A549 (cell line): ENCODE measurements around the gene RPS21. TPM values are rescaled to one million over a fixed set of nuclear protein-coding genes. Genes with fewer than 3 reads are reported as not detected.
A peak's percentile ranks its signal among the peaks of the same experiment; 100 is the strongest.

Source experiments
- ATAC-seq, 2 experiments: fragments of 200-7000 bp in 1 of 2; fragments of >200 bp in 1 of 2; cut with Nextera tagmentation in 1 of 2; cut with Tn5 transposase in 1 of 2; 3 replicates each; pipeline versions ENCODE4 v1.8.0 to v1.9.1; 2018 to 2020; ENCODE audit warnings: mild to moderate bottlenecking in 1 of 2, moderate library complexity in 1 of 2
- CTCF ChIA-PET: fragments of 300-600 bp; sonication (Branson Sonifier 250); formaldehyde crosslinking; extraction: SDS; loops from one replicate; lab custom pipeline; 2021; ENCODE audit warnings: antibody characterized with exemption, inconsistent platforms; lab: Yijun Ruan, JAX
- POLR2A ChIA-PET: fragments of 350-600 bp; formaldehyde crosslinking; extraction: SDS; loops from one replicate; lab custom pipeline; 2021; ENCODE audit warnings: antibody characterized with exemption, inconsistent platforms; lab: Yijun Ruan, JAX
- DNase-seq, 2 experiments: peaks; one replicate each; pipeline versions ENCODE4 v3.0.0 to v3.0.0-alpha.2; 2011 to 2016; ENCODE audit warnings: low read depth in 1 of 2, low spot score in 1 of 2
- FAIRE-seq: peaks from 2 replicates; lab custom pipeline; 2011; peaks lifted over from hg19 to GRCh38; lab: Jason Lieb, UNC
- H3K27ac ChIP-seq, 2 experiments: fragments of >200 bp; sonication (Bioruptor Twin); formaldehyde crosslinking; 3 replicates each; pipeline ENCODE4 v1.5.1; 2016 to 2017
- H3K4me1 ChIP-seq: fragments of >200 bp; sonication (Bioruptor Twin); formaldehyde crosslinking; 3 replicates; pipeline ENCODE4 v1.6.1; 2016
- H3K4me2 ChIP-seq: fragments of >200 bp; sonication (Bioruptor Twin); formaldehyde crosslinking; 3 replicates; pipeline ENCODE4 v1.6.1; 2016
- H3K4me3 ChIP-seq: fragments of >200 bp; sonication (Bioruptor Twin); formaldehyde crosslinking; 3 replicates; pipeline ENCODE4 v1.5.1; 2016
- H3K9me3 ChIP-seq: fragments of >200 bp; sonication (Bioruptor Twin); formaldehyde crosslinking; 3 replicates; pipeline ENCODE4 v1.6.1; 2016
- ATOH8 ChIP-seq: fragments of 250-450 bp; sonication (Bioruptor Pico); IDR thresholded peaks from 2 replicates; pipeline ENCODE4 v1.5.0; 2020; ENCODE audit warnings: low read depth, mild to moderate bottlenecking, moderate library complexity
- BHLHE40 ChIP-seq: IDR thresholded peaks from 2 replicates; pipeline ENCODE4 v1.6.1; 2012; ENCODE audit warnings: low read depth, low read length, inconsistent platforms
- CEBPB ChIP-seq, 2 experiments: fragments of >200 bp in 1 of 2; sonication (Bioruptor Twin) in 1 of 2; formaldehyde crosslinking in 1 of 2; IDR thresholded peaks; 2 replicates each; pipeline ENCODE4 v1.6.1; 2012 to 2016
- CHD4 ChIP-seq: fragments of 200-600 bp; sonication (generic); IDR thresholded peaks from 2 replicates; pipeline ENCODE4 v1.6.1; 2016; ENCODE audit warnings: antibody characterized with exemption, mild to moderate bottlenecking, borderline replicate concordance
- CTCF ChIP-seq: fragments of >200 bp; sonication (Bioruptor Twin); formaldehyde crosslinking; IDR thresholded peaks from 3 replicates; pipeline ENCODE4 v1.5.1; 2016
- EHMT2 ChIP-seq: fragments of 200-600 bp; sonication (generic); IDR thresholded peaks from 2 replicates; pipeline ENCODE4 v1.6.1; 2016; ENCODE audit warnings: antibody characterized with exemption, low read depth, mild to moderate bottlenecking, moderate library complexity
- EP300 ChIP-seq, 2 experiments: fragments of >200 bp; sonication (Bioruptor Twin); formaldehyde crosslinking; IDR thresholded peaks; 2 replicates in 1 of 2; 3 replicates in 1 of 2; pipeline ENCODE4 v1.6.1; 2016 to 2017
- ESRRA ChIP-seq: fragments of 150-350 bp; IDR thresholded peaks from 2 replicates; pipeline ENCODE4 v1.6.1; 2014; ENCODE audit warnings: mild to moderate bottlenecking, low read length, borderline replicate concordance
- FOSL2 ChIP-seq, 2 experiments: fragments of 450-650 bp in 1 of 2; fragments of >200 bp in 1 of 2; sonication (Bioruptor Twin) in 1 of 2; formaldehyde crosslinking; IDR thresholded peaks; 2 replicates each; pipeline versions ENCODE4 v1.5.0 to v1.6.1; 2016 to 2020; ENCODE audit warnings: mild to moderate bottlenecking in 1 of 2, moderate library complexity in 1 of 2
- FOXS1 ChIP-seq: fragments of 250-450 bp; sonication (Bioruptor Pico); IDR thresholded peaks from 2 replicates; pipeline ENCODE4 v1.5.0; 2020; ENCODE audit warnings: mild to moderate bottlenecking, moderate library complexity
- HEYL ChIP-seq: fragments of 250-450 bp; sonication (Bioruptor Pico); IDR thresholded peaks from 2 replicates; pipeline ENCODE4 v1.8.0; 2021; ENCODE audit warnings: mild to moderate bottlenecking, moderate library complexity
- HOXB13 ChIP-seq: fragments of 250-450 bp; sonication (Bioruptor Pico); IDR thresholded peaks from 2 replicates; pipeline ENCODE4 v1.5.0; 2020; ENCODE audit warnings: low read depth, mild to moderate bottlenecking, moderate library complexity
- HOXB5 ChIP-seq: fragments of 250-450 bp; sonication (Bioruptor Pico); IDR thresholded peaks from 2 replicates; pipeline ENCODE4 v1.5.0; 2020; ENCODE audit warnings: mild to moderate bottlenecking, moderate library complexity
- KDM5A ChIP-seq: fragments of 200-600 bp; sonication (generic); IDR thresholded peaks from 2 replicates; pipeline ENCODE4 v1.6.1; 2016; ENCODE audit warnings: antibody characterized with exemption, mild to moderate bottlenecking
- MAFK ChIP-seq: fragments of 450-650 bp; IDR thresholded peaks from 2 replicates; pipeline ENCODE4 v1.6.1; 2014; ENCODE audit not compliant: partially characterized antibody
- NFE2L2 ChIP-seq: fragments of 150-350 bp; conservative IDR thresholded peaks from 2 replicates; pipeline ENCODE4 v1.6.1; 2014; ENCODE audit warnings: low read length
- NPAS2 ChIP-seq: fragments of 250-450 bp; sonication (Bioruptor Pico); IDR thresholded peaks from 2 replicates; pipeline ENCODE4 v1.8.0; 2022; ENCODE audit warnings: mild to moderate bottlenecking, moderate library complexity, borderline replicate concordance
- NR3C1 ChIP-seq: fragments of >200 bp; sonication (Bioruptor Twin); formaldehyde crosslinking; IDR thresholded peaks from 3 replicates; pipeline ENCODE4 v1.6.1; 2017
- REST ChIP-seq: fragments of 200-600 bp; sonication (generic); IDR thresholded peaks from 2 replicates; pipeline ENCODE4 v1.6.1; 2016; ENCODE audit warnings: antibody characterized with exemption, mild to moderate bottlenecking, moderate library complexity
- RFX5 ChIP-seq: fragments of 450-650 bp; IDR thresholded peaks from 2 replicates; pipeline ENCODE4 v1.7.1; 2014; ENCODE audit warnings: antibody characterized with exemption, mild to moderate bottlenecking, moderate library complexity
- SREBF2 ChIP-seq: fragments of 450-650 bp; IDR thresholded peaks from 2 replicates; pipeline ENCODE4 v1.6.1; 2014; ENCODE audit warnings: mild to moderate bottlenecking, moderate library complexity
- ZFP36 ChIP-seq: fragments of 450-650 bp; IDR thresholded peaks from 2 replicates; pipeline ENCODE4 v1.6.1; 2014; ENCODE audit warnings: borderline replicate concordance; ENCODE audit not compliant: partially characterized antibody
- ZNF302 ChIP-seq: fragments of 250-450 bp; sonication (Bioruptor Pico); IDR thresholded peaks from 2 replicates; pipeline ENCODE4 v1.9.0; 2021; ENCODE audit warnings: inconsistent platforms, mild to moderate bottlenecking, moderate library complexity
- WGBS: methylation state at CpG from one replicate; pipeline ENCODE4 v1.1.6; 2017; ENCODE audit errors: missing lambda C conversion rate; 5-methylcytosine and 5-hydroxymethylcytosine counted together
- polyA plus RNA-seq, 4 experiments: library from polyadenylated mRNA; depleted of rRNA in 3 of 4; stranded (reverse); fragments of >200 nt; fragmentation: RNase III in 1 of 4; extraction: RNeasy Plus Mini Kit Qiagen cat#74134 plus additional on column Dnase treatment in 1 of 4; gene quantifications; 2 replicates in 3 of 4; 3 replicates in 1 of 4; pipeline ENCODE4 v1.2.3, GENCODE V29; 2011 to 2017

The RPS21 gene
- polyA plus RNA-seq, 2 of the 4 experiments (the other 2 are of a cell fraction): 2,862 to 4,026 TPM

- Histone ChIP-seq H3K4me3 (no peak overlapping the region), H3K27ac (no peak overlapping the region), H3K4me1 (peaks cover 11% of the 10 kb centered on the region), H3K4me2 (no peak overlapping the region), H3K9me3 (no peaks in the 10 kb centered on the region)
- TF ChIP-seq CTCF (peak; percentile 18; the same call in 1 of the 3 replicates), EHMT2 (no peak), RFX5 (no peak), CEBPB (IDR thresholded peaks at IDR 0.05) (no peak)
- FAIRE-seq (no peak), ATAC-seq (peak in 1 of 2 experiments; percentile 64; a peak in 3 of 6 replicates), DNase-seq (peak; percentile 35 to 61)
- ChIA-PET POLR2A (interaction anchor here (0.6 to 1.6 kb wide), 2 partner anchors 15 to 1224 kb away, joined by 3 to 11 read pairs; partner anchors contain the start of gene RPS21), CTCF (interaction anchor here (0.6 to 4.6 kb wide), 11 partner anchors 8 to 215 kb away, joined by 3 to 38 read pairs (median 4); partner anchors contain the start of gene ADRM1)
- 64% methylated on average over 16 of the region's 21 CpGs for WGBS
These were observed 14.5 kb downstream of the RPS21 start for GRCh38 chr20:62401331-62401779.

GRCh38 chr20:62402456-62403150 is 15.7 kb downstream of the RPS21 start:
- WGBS: 93% methylated on average over 20 of the region's 23 CpGs

GRCh38 chr20:62403331-62403730 is 16.4 kb downstream of the RPS21 start:
- WGBS: 88% methylated on average over 12 of the region's 13 CpGs
- no peak for FAIRE-seq
- no peak for DNase-seq
- H3K4me2 ChIP-seq: no peak overlapping the region
- peaks cover 13% of the 10 kb centered on the region for H3K4me1 ChIP-seq
- H3K4me3 ChIP-seq: no peak overlapping the region
- H3K9me3 ChIP-seq: no peaks in the 10 kb centered on the region
- no peak for ATAC-seq
- no peak overlapping the region for H3K27ac ChIP-seq
- CTCF ChIA-PET: interaction anchor here (2.9 to 3.9 kb wide), 2 partner anchors 13 to 21 kb away, joined by 14 to 38 read pairs; no protein-coding TSS in a partner anchor
- POLR2A ChIA-PET: no interaction called here
- TF ChIP-seq ZNF302 (CRISPR knock-in tag) (no peak), NPAS2 (CRISPR knock-in tag) (no peak), REST (no peak), CHD4 (no peak), ATOH8 (CRISPR knock-in tag) (no peak), HOXB5 (CRISPR knock-in tag) (no peak), HOXB13 (CRISPR knock-in tag) (no peak), ZFP36 (no peak), EP300 (IDR thresholded peaks at IDR 0.05) (no peak), ESRRA (no peak), CTCF (no peak), KDM5A (no peak)

More at GRCh38 chr20:62402456-62403150, 15.7 kb downstream of the RPS21 start:
- DNase-seq: no peak
- ChIA-PET POLR2A (no interaction called here), CTCF (interaction anchor here (0.7 to 4.6 kb wide), 8 partner anchors 7 to 214 kb away, joined by 3 to 38 read pairs (median 4); no protein-coding TSS in a partner anchor)
- H3K27ac ChIP-seq: no peak overlapping the region
- no peak for TF ChIP-seq SREBF2
- TF ChIP-seq ZFP36: no peak
- no peak for TF ChIP-seq HOXB13 (CRISPR knock-in tag)
- TF ChIP-seq FOSL2 (IDR thresholded peaks at IDR 0.05): no peak
- TF ChIP-seq FOSL2 (CRISPR knock-in tag; IDR thresholded peaks at IDR 0.05): no peak
- TF ChIP-seq MAFK: no peak
- no peak for TF ChIP-seq HEYL (CRISPR knock-in tag)
- no peak for TF ChIP-seq ATOH8 (CRISPR knock-in tag)
- no peak for TF ChIP-seq CEBPB (IDR thresholded peaks at IDR 0.05)
- TF ChIP-seq NR3C1: no peak
- no peak for TF ChIP-seq NFE2L2
- TF ChIP-seq RFX5: no peak
- no peak for TF ChIP-seq FOXS1 (CRISPR knock-in tag)
- TF ChIP-seq BHLHE40: no peak
- FAIRE-seq: no peak
- H3K9me3 ChIP-seq: no peaks in the 10 kb centered on the region
- ATAC-seq: no peak
- no peak overlapping the region for H3K4me3 ChIP-seq
- H3K4me2 ChIP-seq: no peak overlapping the region
- peaks cover 13% of the 10 kb centered on the region for H3K4me1 ChIP-seq
